ENCODE measurements around the gene AVL9. TPM values are rescaled to one million over a fixed set of nuclear protein-coding genes. Genes with fewer than 3 reads are reported as not detected.

The AVL9 gene
- polyA plus RNA-seq, 2 of the 4 experiments (the other 2 are of a cell fraction) = 24.0 to 36.1 TPM

- H3K4me2 ChIP-seq = no peak overlapping the region
- TF ChIP-seq E2F6 (IDR thresholded peaks at IDR 0.05; ENCODE audit: borderline replicate concordance, low read depth) (no peak), NR3C1 (IDR thresholded peaks at IDR 0.05) (no peak), RFX5 (IDR thresholded peaks at IDR 0.05) (no peak), FOXS1 (CRISPR knock-in tag; IDR thresholded peaks at IDR 0.05) (no peak), GATA3 (IDR thresholded peaks at IDR 0.05; ENCODE audit: borderline replicate concordance) (no peak)
- no peak for ATAC-seq
- H3K4me1 ChIP-seq = no peaks in the 10 kb centered on the region
- WGBS (ENCODE audit: missing lambda C conversion rate) = 89% methylated on average over 1 of the region's 1 CpG
- CTCF ChIA-PET = interaction anchor here (2.6 to 8.7 kb wide), 2 partner anchors 8 to 274 kb away, joined by 15 to 241 read pairs; partner anchors contain the start of gene LSM5
- DNase-seq (ENCODE audit: low read depth in 1 of 2, low spot score in 1 of 2) = no peak
- no peak overlapping the region for H3K4me3 ChIP-seq
- POLR2A ChIA-PET = no interaction called here
- FAIRE-seq = no peak
- no peak overlapping the region for H3K27ac ChIP-seq
- no peaks in the 10 kb centered on the region for H3K9me3 ChIP-seq
These were observed 14.1 kb upstream of the AVL9 start for GRCh38 chr7:32481176-32481575.

GRCh38 chr7:32481921-32482320, 13.4 kb upstream of the AVL9 start:
- ChIA-PET POLR2A (no interaction called here), CTCF (interaction anchor here (0.6 to 1.5 kb wide), 2 partner anchors 271 to 1169 kb away, joined by 5 to 6 read pairs; no protein-coding TSS in a partner anchor)
- H3K9me3 ChIP-seq = no peaks in the 10 kb centered on the region
- 78% methylated on average over 3 of the region's 3 CpGs for WGBS (ENCODE audit: missing lambda C conversion rate)
- no peak overlapping the region for H3K27ac ChIP-seq
- H3K4me3 ChIP-seq = no peak overlapping the region
- no peak for TF ChIP-seq HOXB5 (CRISPR knock-in tag; IDR thresholded peaks at IDR 0.05)
- TF ChIP-seq MYC (IDR thresholded peaks at IDR 0.05; ENCODE audit: borderline replicate concordance, low read length) = no peak
- no peak for TF ChIP-seq CEBPB (IDR thresholded peaks at IDR 0.05)
- TF ChIP-seq MAX (IDR thresholded peaks at IDR 0.05) = no peak
- no peak for TF ChIP-seq KDM1A (IDR thresholded peaks at IDR 0.05; ENCODE audit: low read depth)
- TF ChIP-seq PHF8 (IDR thresholded peaks at IDR 0.05; ENCODE audit: borderline replicate concordance, low read depth) = no peak
- no peak for TF ChIP-seq JUNB (IDR thresholded peaks at IDR 0.05)
- no peak for TF ChIP-seq RAD21 (conservative IDR thresholded peaks at IDR 0.05 in 1 of 2, IDR thresholded peaks at IDR 0.05 in 1 of 2)
- TF ChIP-seq BCL3 (IDR thresholded peaks at IDR 0.05) = no peak
- TF ChIP-seq HOXB13 (CRISPR knock-in tag; IDR thresholded peaks at IDR 0.05; ENCODE audit: low read depth) = no peak
- TF ChIP-seq RCOR1 (IDR thresholded peaks at IDR 0.05; ENCODE audit: low read depth, low read length) = no peak
- no peak for TF ChIP-seq ESRRA (IDR thresholded peaks at IDR 0.05; ENCODE audit: borderline replicate concordance, low read length)
- ATAC-seq = no peak; a peak in 1 of 6 replicates
- FAIRE-seq = no peak
- no peak overlapping the region for H3K4me2 ChIP-seq
- no peaks in the 10 kb centered on the region for H3K4me1 ChIP-seq
- DNase-seq (ENCODE audit: low read depth in 1 of 2, low spot score in 1 of 2) = no peak

- POLR2A ChIA-PET = interaction anchor here (0.6 to 1.6 kb wide), 3 partner anchors 10 to 573 kb away, joined by 3 to 5 read pairs (median 3); partner anchors contain the start of gene NT5C3A
- Histone ChIP-seq H3K4me1 (peaks cover 21% of the 10 kb centered on the region), H3K4me2 (peak overlapping the region; percentile 99), H3K4me3 (peak overlapping the region; percentile 79), H3K27ac (peak overlapping the region; percentile 90 to 91), H3K9me3 (no peaks in the 10 kb centered on the region)
- ATAC-seq (peak in 1 of 2 experiments; percentile 57; a peak in 4 of 6 replicates), FAIRE-seq (no peak), DNase-seq (ENCODE audit: low read depth in 1 of 2, low spot score in 1 of 2) (no peak)
- TF ChIP-seq ZNF302 (CRISPR knock-in tag; IDR thresholded peaks at IDR 0.05) (no peak), FOSB (CRISPR knock-in tag; IDR thresholded peaks at IDR 0.05) (no peak), CHD2 (IDR thresholded peaks at IDR 0.05; ENCODE audit: low read length, partially characterized antibody) (no peak), HDAC2 (IDR thresholded peaks at IDR 0.05) (0 out of 2 replicates have a peak, but pooled peaks have one; percentile 85), CEBPB (IDR thresholded peaks at IDR 0.05) (no peak)
- WGBS (ENCODE audit: missing lambda C conversion rate) = 3% methylated on average over 5 of the region's 9 CpGs
- CTCF ChIA-PET = interaction anchor here (0.6 to 3.3 kb wide), 7 partner anchors 10 to 993 kb away, joined by 3 to 15 read pairs (median 3); no protein-coding TSS in a partner anchor
These were observed 5.5 kb upstream of the AVL9 start for GRCh38 chr7:32489788-32490126.

Measured in A549 (cell line).